HL-60 (cell line): Measurements from ENCODE around the gene PGAP3.
A peak's percentile ranks its signal among the peaks of the same experiment; 100 is the strongest.

Source experiments
- DNase-seq, 2 experiments: peaks; one replicate each; pipeline ENCODE4 v3.0.0-alpha.2; 2010 to 2020; ENCODE audit warnings: low read depth in 1 of 2, low spot score in 1 of 2
- H3K27ac ChIP-seq: fragments of 250-450 bp; sonication (Bioruptor Pico); replicated peaks from 2 replicates; pipeline ENCODE4 v1.5.1; 2020; ENCODE audit warnings: mild to moderate bottlenecking, moderate library complexity
- H3K27me3 ChIP-seq: fragments of 250-450 bp; sonication (Bioruptor Pico); 2 replicates; pipeline ENCODE4 v1.5.1; 2021; ENCODE audit warnings: mild to moderate bottlenecking, moderate library complexity; ENCODE audit not compliant: insufficient read depth, poor library complexity, severe bottlenecking
- H3K4me3 ChIP-seq: replicated peaks from 2 replicates; pipeline ENCODE4 v1.5.1; 2011; ENCODE audit warnings: mild to moderate bottlenecking, control low read depth, low read length; ENCODE audit not compliant: insufficient read depth
- GABPA ChIP-seq: IDR thresholded peaks from 2 replicates; pipeline ENCODE4 v1.6.1; 2012; ENCODE audit warnings: low read depth
- POLR2AphosphoS5 ChIP-seq: IDR thresholded peaks from 2 replicates; pipeline ENCODE4 v1.6.1; 2012; ENCODE audit warnings: low read depth
- REST ChIP-seq: IDR thresholded peaks from 2 replicates; pipeline ENCODE4 v1.6.1; 2012; ENCODE audit warnings: low read depth; ENCODE audit not compliant: insufficient replicate concordance
- SPI1 ChIP-seq: IDR thresholded peaks from 2 replicates; pipeline ENCODE4 v1.6.1; 2012; ENCODE audit warnings: low read depth, mild to moderate bottlenecking, borderline replicate concordance
- TF ChIP-seq, protein P1 (sequence below): IDR thresholded peaks from one replicate; pipeline ENCODE4 v1.5.1; 2011; ENCODE audit warnings: low read length, control low read depth, inconsistent platforms; ENCODE audit not compliant: insufficient read depth

PGAP3 gene

GRCh38 chr17:39694593-39694992 lies 6.7 kb upstream of the PGAP3 start:
- H3K4me3 ChIP-seq: no peak overlapping the region
- no peak for TF ChIP-seq REST
- TF ChIP-seq GABPA: no peak
- TF ChIP-seq, protein P1, sequence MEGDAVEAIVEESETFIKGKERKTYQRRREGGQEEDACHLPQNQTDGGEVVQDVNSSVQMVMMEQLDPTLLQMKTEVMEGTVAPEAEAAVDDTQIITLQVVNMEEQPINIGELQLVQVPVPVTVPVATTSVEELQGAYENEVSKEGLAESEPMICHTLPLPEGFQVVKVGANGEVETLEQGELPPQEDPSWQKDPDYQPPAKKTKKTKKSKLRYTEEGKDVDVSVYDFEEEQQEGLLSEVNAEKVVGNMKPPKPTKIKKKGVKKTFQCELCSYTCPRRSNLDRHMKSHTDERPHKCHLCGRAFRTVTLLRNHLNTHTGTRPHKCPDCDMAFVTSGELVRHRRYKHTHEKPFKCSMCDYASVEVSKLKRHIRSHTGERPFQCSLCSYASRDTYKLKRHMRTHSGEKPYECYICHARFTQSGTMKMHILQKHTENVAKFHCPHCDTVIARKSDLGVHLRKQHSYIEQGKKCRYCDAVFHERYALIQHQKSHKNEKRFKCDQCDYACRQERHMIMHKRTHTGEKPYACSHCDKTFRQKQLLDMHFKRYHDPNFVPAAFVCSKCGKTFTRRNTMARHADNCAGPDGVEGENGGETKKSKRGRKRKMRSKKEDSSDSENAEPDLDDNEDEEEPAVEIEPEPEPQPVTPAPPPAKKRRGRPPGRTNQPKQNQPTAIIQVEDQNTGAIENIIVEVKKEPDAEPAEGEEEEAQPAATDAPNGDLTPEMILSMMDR: no peak
- no peak for TF ChIP-seq POLR2AphosphoS5
- TF ChIP-seq SPI1: no peak
- peaks cover 2% of the 10 kb centered on the region for H3K27me3 ChIP-seq
- H3K27ac ChIP-seq: no peak overlapping the region
- no peak for DNase-seq

DNA sequence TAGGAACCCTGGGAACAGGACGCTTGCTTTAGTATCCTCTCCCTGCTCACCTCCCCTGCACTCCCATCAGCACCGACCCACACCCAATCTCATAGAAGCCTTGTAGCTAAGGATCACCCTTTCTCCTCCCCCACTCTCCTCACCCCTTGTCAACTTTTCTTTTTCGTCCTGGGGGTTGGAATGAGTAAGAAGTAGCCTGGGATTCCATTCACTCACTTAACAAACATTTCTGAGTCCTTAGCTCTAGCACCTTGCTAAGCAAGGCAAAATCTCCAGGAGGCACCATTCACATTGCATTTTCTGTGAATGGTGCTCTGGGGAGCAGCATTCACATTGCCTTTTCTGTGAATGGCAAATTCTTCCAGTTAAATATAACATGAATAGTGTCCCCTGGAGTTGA lies 1.1 kb upstream of the PGAP3 start:
- H3K27ac ChIP-seq: no peak overlapping the region
- TF ChIP-seq GABPA (no peak), REST (no peak), POLR2AphosphoS5 (no peak), SPI1 (no peak)
- TF ChIP-seq, protein P1: no peak
- no peak overlapping the region for H3K4me3 ChIP-seq
- H3K27me3 ChIP-seq: no peaks in the 10 kb centered on the region
- no peak for DNase-seq

DNA sequence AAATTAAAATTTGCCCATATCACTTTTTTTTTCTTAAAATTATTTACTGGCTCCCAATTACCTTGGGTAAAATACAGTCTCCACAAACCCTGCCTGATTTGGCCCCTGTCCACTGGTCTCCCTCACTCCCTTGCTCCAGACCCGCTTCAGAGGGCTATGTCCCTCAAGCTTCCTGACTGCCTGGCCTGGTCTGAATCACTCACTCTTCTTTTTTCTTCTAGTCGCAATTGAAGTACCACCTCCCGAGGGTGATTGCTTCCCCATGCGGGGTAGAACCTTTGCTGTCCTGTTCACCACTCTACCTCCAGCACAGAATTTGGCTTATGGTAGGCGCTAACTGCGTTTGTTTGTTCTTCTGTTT lies 598 bp upstream of the PGAP3 start:
- no peak for DNase-seq

More for the DNA sequence above, 598 bp upstream of the PGAP3 start:
- TF ChIP-seq, protein P1: no peak
- TF ChIP-seq POLR2AphosphoS5 (no peak), SPI1 (no peak), REST (no peak), GABPA (no peak)
- Histone ChIP-seq H3K4me3 (peak overlapping the region; percentile 71), H3K27me3 (no peaks in the 10 kb centered on the region), H3K27ac (peak overlapping the region; percentile 79)
